Sigmoid colon (tissue), 4 donors: Measurements from ENCODE around the gene SETBP1.

Experiments
- EP300 ChIP-seq, 4 donors: sonication (generic); formaldehyde crosslinking; IDR thresholded peaks; one replicate each; pipeline ENCODE4 v1.6.1; 2017; ENCODE audit warnings: antibody characterized with exemption in 4 of 4
- POLR2A ChIP-seq, 2 donors: fragments of 450-650 bp; IDR thresholded peaks; one replicate each; pipeline ENCODE4 v1.6.1; 2016; ENCODE audit warnings: antibody characterized with exemption in 2 of 2, mild to moderate bottlenecking in 2 of 2, moderate library complexity in 2 of 2
- TF ChIP-seq, protein P1 (sequence below), 4 experiments: fragments of 450-650 bp in 3 of 4; fragments of 200-600 bp in 1 of 4; IDR thresholded peaks; one replicate each; pipeline ENCODE4 v1.5.1; 2016 to 2019; ENCODE audit warnings: antibody characterized with exemption in 4 of 4, mild to moderate bottlenecking in 3 of 4, moderate library complexity in 2 of 4

DNA sequence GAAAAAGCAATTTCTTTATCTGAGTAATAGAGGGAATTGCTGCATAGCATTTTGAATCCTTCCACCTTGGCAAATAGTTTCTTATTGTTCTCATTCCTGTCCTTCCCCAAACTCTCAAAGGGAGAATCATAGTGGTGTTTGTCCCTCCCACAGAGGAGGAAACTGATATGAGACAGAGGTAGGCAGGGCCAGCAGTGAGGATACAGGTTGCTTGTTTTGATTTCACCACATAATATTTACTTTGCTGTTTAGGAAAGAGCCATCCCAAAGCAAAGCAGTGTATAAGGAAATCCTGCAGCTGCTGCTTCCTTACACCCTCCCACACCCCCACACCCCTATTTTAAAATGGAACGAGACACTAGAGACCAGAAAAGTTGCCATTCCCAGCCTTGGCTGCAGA lies 195.3 kb downstream of the SETBP1 start:
- TF ChIP-seq, protein P1, sequence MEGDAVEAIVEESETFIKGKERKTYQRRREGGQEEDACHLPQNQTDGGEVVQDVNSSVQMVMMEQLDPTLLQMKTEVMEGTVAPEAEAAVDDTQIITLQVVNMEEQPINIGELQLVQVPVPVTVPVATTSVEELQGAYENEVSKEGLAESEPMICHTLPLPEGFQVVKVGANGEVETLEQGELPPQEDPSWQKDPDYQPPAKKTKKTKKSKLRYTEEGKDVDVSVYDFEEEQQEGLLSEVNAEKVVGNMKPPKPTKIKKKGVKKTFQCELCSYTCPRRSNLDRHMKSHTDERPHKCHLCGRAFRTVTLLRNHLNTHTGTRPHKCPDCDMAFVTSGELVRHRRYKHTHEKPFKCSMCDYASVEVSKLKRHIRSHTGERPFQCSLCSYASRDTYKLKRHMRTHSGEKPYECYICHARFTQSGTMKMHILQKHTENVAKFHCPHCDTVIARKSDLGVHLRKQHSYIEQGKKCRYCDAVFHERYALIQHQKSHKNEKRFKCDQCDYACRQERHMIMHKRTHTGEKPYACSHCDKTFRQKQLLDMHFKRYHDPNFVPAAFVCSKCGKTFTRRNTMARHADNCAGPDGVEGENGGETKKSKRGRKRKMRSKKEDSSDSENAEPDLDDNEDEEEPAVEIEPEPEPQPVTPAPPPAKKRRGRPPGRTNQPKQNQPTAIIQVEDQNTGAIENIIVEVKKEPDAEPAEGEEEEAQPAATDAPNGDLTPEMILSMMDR (IDR thresholded peaks at IDR 0.05): no peak
- TF ChIP-seq POLR2A (IDR thresholded peaks at IDR 0.05) (no peak), EP300 (IDR thresholded peaks at IDR 0.05) (no peak)
